NCI-H2081 treated with DMSO at 0.1 percent for 48 hours (cell line): ENCODE data around the gene TM4SF18.

ENCODE experiments used
- DNase-seq: peaks from one replicate; lab custom pipeline; 2025; lab: John Stamatoyannopoulos, UW

TM4SF18 gene

DNA sequence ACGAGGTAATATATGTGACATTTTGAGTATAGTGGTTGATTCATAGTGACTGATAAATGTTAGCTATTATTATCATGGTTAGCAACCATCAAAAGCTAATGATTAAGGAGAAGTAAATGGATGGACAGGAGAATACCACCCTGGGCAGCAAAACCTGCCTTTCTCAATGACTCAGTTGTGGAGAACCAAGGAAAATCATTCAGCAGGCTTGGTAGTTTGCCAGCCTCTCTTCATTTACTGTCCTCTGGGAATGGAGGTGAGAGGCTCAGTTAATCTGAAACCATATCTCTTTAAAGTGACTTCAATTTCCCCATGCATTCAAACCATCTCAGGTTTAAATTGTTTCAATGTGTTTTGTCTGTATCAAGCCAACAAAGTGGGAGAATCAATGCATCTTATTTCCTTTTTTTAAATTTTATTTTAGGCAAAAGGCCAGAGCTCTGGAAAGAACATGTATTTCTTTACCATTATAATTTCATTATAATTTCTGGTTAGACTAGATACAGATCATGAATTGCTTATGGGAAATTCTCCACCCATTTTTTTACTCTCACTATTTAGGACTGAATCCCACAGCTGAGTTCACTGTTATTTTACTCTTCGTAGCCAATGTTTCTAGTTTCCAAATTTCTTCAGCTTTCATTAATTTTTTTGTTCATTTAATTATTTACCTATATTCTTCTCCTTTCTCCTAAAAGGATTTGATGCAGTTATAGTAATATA is 2.7 kb downstream of the TM4SF18 start:
- DNase-seq, result no peak

DNA sequence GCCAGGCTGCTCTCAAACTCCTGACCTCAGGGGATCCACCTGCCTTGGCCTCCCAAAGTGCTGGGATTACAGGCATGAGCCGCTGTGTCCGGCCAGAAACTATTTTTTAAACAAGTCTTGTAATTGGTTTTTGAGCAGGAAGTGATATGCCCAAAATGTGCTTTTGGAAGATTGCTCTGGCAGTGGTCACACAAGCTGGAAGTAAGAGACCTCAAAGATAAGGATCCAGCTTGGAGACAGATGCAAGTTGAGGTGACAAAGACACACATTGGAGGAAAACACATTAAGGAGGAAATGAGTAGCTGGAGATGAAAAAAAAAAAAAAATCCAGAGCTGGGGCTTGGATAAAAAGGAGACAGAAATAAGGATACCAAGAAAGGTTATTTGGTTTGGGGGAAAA is 6.3 kb downstream of the TM4SF18 start:
- DNase-seq, result no peak

DNA sequence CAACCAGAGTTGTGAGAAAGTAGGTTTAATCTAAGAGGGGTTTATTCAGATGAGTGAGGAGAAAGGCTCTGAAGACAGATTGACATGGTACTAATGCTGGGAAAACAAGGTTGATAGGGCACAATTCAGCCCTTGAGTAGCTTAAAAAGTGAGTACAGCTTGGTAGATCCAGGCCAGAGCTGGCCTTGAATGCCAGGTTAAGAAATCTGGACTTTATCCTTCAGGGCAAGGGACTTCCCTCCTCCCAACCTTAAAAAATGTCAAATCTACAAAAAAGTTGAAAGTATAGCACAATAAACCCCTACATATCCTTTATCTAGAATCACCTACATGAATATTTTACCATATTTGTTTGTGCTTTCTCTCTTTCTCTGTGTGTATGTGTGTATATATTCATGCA is 7.9 kb downstream of the TM4SF18 start:
- no peak for DNase-seq

DNA sequence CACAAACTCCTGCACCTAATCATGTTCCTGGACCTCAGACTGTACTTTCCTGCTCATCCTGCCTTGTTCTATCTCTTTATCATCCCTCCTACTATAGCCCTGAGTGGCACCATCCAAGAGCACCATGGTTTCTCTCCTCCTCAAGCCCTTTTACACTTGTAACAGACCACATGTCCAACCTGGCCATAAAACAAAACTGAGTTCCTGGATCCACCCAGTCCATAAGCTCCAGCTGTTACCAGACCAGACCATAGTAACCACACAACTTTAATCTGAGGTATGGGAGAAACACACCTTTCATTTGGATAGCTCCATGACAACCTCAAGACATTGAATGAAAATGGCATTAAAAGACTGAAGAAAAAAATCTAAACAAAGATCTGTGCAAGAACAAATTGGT is 9.1 kb downstream of the TM4SF18 start:
- no peak for DNase-seq

DNA sequence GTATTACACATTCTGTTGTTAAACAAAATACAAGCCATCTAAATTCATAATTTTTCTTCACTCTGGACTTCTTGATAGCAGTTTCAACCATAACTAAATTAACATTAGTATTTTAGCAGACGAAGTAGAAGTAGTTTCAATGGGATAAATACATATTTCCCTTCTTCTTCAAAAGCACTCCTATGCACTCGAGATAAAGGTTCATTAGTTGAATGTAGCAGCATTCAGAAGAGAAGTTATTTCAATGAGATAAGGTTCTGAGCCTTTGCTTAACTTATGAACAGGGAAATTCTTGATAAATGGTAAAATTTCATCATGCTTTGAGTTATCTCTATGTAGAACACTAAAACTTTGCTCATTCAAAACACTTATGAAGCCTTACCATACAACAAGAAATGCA is 11.8 kb downstream of the TM4SF18 start:
- no peak for DNase-seq

DNA sequence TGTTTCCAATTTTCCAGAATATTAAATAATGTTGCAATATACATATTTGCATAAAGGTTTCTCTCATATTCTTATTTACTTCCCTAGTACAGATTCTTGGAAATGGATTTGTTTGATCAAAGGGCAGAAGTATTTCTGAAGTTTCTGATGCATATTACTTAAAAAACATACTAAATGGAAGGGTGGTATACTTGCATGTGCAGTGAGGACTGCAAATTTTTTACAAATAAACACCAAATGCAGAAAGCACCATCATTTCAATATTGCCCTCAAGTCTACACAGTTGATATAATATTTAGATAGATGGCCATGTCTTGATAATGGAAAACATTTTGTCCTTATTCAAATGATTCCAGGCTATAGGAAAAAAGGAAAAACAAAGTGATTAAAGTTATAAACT is 12.3 kb downstream of the TM4SF18 start:
- no peak for DNase-seq

DNA sequence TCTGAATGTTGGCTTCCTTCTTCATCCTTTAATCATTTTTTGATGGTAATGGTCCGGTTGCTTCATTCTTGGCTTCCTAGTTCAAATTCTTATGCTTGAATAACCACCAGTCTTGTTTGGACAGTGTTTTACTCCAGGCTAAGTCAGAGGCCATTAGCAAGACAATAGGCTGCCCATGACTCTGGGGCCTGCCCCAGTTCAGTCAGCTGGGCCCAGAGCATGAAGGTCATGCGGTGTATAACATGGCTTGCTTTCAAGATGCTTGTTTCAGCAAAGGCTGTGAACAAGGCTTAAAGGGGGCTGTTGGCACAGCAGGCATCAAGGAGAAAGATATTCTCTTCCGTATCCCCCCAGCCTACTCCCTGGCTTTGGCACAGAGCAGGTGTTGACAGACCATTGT is 13.7 kb downstream of the TM4SF18 start:
- DNase-seq, result no peak

DNA sequence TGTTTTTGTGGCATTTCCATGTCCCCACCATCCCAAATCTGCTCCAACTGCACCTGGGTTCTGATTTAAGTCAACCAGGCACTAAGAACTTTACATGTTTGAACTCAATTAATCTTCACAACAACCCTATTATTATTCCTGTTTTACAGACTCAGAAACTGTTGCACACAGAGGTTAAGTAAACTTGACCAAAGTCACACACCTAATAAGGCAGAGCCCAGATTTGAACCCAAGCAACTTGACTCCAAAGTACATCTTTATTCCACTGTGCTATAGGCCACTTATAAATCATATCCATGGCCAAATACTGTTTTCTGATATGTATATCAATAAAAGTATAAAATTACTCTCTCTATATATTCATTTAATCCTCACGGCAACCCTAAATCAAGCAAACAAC is 16.4 kb downstream of the TM4SF18 start:
- no peak for DNase-seq

DNA sequence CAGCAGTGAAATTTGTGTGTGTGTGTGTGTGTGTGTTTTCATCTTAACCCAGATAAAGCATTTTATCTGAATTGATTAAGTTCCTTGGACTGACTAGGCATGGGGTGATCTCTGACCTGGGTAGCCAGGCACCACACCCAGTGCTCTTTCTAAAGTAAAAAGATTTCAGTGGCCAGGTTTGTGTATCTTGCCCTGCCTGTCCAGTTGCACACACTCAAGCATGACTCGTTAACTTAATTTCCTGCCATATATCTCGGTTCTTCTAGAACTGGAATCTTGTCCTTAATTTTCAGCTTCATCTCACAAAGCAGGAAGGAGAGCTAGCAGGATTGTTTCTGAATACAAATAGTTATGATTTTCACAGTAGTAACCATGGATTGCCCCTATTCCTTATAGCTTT is 17.0 kb downstream of the TM4SF18 start:
- DNase-seq, result no peak

DNA sequence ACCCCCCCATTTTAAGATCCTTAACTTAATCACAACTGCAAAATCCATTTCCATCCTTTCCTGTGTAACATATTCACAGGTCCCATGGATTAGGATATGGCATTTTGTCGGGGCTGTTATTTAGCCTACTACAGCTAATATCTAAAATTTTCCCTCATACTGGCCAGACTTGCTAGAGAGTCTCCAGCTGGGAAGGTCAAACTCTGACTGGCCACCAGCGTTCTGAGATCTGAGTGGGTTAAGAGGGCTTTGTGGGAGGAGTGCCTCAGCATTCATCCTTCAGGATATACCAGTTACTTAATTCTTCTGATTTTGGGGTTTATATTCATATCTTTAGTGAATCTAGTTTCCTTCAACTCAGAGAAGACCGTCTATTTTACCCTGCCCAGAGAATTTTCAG is 17.7 kb downstream of the TM4SF18 start:
- no peak for DNase-seq

DNA sequence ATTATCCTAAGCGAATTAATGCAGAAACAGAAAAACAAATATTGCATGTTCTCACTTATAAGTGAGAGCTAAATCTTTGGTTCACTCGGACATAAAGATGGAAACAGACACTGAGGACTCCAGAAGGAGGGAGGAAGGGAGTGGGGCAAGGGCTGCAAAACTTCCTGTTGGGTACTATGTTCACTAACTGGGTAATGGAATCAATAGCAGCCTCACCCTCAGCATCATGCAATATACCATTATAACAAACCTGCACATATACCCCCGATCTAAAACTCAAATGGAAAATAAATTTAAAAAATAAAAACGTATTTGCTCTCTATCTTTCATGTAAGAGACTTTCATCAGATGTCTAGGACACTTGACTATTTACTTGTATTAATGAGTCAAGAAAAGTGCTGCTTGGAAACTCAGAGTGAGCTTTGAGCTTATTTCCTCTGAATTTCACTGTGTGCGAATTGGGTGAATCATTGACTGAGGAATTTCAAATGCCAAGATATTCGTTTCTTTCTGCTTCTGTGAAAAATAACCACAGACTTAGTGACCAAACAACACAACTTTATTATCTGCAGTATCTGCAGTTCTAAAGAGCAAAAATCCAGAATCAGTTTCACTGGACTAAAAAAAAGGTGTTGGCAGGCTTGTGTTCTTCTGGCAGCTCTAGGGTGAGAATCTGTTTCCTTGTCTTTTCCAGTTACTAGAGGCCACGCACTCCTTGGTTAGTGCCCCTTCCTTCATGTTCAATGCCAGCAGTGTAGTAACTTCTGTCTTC is 18.4 kb downstream of the TM4SF18 start:
- DNase-seq, result no peak

DNA sequence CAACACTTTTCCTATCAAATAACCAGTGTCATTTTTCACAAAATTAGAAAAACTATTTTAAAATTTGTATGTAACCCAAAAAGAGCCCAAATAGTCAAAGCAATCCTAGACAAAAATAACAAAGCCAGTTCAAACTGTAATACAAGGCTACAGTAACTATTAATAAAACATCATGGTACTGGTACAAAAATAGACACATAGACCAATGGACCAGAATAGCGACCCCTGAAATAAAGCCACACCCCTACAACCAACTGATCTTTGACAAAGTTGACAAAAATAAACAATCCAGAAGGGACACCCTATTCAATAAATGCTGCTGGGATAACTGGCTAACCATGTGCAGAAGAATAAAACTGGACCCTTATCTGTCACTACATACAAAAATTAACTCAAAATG is 19.9 kb downstream of the TM4SF18 start:
- no peak for DNase-seq

DNA sequence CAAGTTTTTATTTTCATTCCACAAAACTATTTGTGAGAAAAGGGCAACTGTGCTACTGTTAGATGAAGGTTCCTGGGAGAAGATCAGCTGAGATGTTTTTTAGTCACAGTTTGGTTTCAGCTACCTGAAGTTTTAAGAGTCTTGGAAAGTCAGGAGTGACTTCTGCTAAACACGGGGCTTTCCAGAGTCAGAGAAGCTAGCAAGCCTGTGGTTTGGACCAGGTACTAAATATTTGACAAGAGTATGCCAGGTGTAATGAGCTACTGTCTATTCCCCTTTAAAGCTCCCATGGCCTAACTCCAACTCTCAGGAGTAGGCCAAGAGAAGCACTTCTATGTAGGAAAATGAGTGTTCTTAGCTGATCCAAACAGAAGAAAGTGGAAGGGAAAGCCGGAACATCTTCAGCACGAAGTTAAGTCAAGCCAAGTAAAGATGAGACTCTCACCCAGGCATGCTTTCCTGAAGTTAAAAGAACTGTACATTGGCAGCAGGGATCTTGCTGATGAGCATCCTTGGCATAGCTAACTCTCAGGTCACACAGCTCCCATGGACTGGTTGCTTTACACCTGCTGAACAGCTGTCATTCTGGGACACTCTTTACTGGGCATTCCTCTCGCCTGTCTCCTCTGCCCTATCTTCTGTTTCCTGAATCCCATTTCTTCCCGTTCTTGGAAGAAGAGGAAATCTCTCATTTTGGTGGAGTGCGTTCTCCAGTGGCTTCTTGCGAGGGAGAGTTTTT is 22.5 kb downstream of the TM4SF18 start:
- DNase-seq, result no peak

DNA sequence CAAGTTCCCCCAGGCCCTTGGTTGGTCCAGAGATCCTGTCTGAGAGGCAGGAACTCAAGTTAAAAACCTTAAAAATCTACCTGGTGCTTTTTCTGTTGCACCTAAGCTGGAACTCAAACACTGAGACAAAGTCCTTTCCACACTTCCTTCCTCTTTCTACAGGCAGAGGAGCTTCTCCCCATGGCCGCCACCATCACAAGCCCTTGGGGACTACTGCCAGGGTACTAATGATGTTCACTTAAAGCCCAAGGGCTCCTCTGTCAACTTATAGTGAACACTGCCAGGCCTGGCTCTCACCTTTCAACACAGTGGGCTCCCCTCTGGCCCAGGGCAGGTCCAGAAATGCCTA is 26.0 kb downstream of the TM4SF18 start:
- DNase-seq, result no peak

DNA sequence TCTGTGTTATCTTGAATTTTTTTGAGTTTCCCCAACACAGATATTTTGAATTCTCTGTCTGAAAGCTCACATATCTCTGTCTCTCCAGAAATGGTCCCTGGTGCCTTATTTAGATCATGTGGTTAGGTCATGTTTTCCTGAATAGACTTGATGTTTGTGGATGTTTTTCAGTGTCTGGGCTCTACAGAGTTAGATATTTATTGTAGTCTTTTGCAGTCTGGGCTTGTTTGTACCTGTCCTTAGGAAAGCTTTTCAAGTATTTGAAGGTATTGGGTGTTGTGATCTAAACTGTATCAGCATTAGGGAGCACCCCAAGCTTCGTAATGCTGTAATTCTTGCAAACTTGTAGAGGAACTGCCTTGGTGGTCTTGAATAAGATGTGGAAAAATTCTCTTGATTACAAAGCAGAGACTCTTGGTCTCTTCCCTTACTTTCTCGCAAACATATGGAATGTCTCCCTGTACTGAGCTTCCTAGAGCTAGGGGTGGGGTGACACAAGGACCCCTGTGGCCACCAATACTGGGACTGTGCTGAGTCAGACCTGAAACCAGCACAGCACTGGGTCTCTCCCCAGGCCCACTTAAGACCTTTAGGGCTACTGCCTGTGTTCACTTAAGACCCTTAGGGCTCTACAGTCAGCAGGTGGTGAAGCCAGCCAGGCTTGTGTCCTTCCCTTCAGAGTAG is 26.5 kb downstream of the TM4SF18 start:
- no peak for DNase-seq

DNA sequence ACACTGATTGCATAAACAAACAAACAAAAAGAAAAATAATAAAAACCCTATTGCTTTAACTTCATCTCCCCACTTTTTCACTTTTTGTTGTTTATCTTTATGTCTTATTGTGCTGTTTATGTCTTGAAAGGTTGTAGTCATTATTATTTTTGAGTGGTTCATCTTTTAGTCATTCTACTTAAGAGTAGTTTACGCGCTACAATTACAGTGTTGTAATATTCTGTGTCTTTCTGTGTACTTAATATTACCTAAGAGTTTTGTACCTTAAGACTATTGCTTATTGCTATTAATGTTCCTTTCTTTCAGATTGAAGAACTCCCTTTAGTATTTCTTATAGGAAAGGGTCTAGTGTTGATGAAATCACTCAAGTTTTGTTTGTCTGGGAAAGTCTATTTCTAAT is 28.1 kb downstream of the TM4SF18 start:
- no peak for DNase-seq

DNA sequence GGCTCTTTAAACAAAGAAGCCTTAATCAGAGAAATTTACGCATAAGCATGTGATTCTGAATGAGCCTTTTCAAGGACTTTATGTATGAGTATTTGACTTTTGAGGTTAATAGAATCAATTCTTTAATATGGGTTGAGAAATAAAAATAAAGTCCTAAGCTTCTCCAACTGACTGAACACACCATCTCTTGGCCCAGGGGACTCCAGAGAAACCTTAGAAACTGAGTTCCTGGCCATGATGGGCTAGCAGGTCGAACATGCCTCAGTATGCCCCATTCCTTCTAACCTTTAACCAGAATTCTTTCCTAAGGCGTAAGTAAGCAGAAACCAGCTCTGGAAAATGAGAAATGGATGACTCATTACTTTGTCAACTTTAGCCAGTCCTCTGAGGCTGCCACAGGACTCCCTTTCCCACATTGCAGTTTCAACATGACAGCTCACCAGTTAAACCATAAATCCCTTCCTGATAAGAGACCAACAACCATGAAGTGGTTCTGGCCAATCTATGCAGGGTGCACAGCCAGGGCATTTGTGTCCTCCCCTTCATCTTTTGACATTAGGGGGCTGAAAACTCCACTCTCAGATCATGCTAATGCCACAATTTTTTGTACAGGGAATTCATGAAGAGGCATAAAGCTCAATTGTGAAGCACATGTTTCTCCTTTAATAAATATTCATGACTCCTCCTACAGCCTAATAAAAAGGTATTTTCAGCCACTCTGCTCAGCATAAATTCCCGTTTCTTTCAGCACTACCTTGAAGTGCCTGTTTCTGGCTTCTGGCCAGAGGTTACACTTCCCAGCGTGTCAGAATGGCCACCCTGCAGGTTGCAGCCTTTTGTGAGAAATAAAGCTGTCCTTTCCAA is 33.3 kb downstream of the TM4SF18 start:
- DNase-seq, result no peak

DNA sequence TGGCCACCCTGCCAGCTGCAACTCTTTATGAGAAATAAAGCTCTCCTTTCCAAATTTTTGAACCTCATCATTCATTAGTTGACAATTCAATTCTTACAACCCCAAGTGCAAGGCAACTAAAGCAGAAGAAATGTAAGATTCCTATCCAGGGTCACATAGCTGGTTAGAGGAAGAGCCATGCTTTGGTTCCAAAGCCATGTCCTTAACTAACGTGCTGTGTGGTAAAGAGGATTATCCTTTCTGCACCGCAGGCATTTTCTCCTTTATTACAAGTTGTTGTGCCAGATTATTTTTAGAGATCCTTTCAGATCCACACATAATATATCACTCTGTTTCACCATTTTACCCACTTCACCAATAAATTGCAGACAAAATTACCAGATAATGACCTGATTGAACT is 36.5 kb downstream of the TM4SF18 start:
- no peak for DNase-seq

DNA sequence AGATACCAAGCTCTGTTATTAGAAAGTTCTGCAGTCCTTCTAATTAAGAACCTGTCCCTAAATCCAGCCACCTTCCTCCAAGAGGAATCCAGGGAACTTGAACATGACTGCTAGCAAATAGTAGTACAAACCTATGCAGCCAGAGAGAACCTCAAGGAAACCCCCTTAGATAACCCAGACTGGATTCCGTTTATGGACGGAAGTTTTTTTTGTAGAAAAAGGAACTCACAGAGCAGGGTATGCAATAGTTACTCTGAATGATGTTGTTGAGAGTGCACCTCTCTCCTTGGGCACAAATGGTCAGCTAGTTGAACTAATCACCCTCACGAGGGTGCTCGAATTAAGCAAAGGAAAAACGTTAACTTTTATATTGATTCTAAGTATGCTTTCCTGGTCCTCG is 40.8 kb downstream of the TM4SF18 start:
- DNase-seq, result no peak

DNA sequence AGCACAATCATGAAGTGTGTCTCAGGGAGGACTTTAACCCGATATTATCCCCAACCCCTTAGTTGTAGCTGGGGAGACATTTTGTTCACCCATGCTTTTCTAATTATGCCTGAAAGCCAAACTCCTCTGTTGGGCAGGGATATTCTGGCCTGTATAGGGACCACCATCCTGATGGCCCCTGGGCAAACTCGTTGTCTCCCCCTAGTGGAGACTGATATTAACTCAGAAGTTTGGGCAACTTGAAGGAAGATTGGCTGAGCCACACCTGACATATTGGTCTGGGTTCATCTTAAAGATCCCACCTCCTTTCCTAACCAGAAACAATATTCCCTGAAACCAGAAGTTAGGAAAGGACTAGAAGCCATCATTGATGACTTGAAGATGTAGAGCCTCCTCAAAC is 42.3 kb downstream of the TM4SF18 start:
- DNase-seq, result no peak

DNA sequence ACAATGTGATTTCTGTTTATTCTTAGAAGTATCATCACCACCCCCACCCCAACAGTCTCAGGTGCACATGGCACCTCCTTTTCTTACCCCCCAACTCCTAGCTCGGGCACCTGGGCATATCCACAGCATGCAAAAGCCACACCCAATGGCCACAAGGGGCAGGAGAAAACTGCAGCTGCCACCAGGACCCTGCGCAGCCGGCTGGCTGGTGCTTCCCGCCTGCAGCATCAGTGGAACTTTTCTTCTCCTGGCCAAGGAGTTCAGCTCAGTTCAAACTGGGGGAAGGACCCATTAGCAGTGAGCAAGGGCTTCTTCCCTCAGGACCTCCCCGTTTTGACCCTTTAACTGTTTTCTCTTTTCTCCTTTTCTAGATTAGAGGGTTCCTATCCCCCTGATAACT is 44.8 kb downstream of the TM4SF18 start:
- DNase-seq, result no peak

DNA sequence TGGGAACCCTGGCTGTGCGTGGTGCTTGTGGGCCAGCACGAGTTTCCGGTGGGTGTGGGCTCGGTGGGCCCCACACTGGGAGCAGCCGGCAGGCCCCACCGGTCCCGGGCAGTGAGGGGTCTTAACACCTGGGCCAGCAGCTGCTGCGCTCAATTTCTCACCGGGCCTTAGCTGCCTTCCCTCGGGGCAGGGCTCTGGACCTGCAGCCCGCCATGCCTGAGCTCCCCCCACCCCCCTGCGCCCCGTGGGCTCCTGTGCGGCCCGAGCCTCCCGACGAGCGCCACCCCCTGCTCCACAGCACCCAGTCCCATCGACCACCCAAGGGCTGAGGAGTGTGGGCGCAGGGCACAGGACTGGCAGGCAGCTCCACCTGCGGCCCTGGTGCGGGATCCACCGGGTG is 49.4 kb downstream of the TM4SF18 start:
- DNase-seq, result no peak
